HEK293 (cell line): ENCODE results near the gene KCTD7.

Experiments used
- CTCF ChIA-PET: fragments of 350-600 bp; formaldehyde crosslinking; extraction: SDS; loops from one replicate; lab custom pipeline; 2021; ENCODE audit warnings: antibody characterized with exemption; lab: Yijun Ruan, JAX
- POLR2A ChIA-PET: fragments of 300-600 bp; formaldehyde crosslinking; extraction: SDS; loops from one replicate; lab custom pipeline; 2020; ENCODE audit warnings: antibody characterized with exemption, inconsistent platforms; lab: Yijun Ruan, JAX
- H3K27ac ChIP-seq: fragments of 200-500 bp; sonication (Bioruptor generic); 2 replicates; pipeline ENCODE4 v1.5.1; 2014; ENCODE audit warnings: low read depth, low read length, control low read depth, inconsistent platforms; ENCODE audit errors: extremely low read depth
- H3K36me3 ChIP-seq, 2 experiments: fragments of 200-500 bp in 1 of 2; sonication (Bioruptor generic) in 1 of 2; 1 replicate in 1 of 2; 2 replicates in 1 of 2; pipeline ENCODE4 v1.5.1; 2014 to 2017; ENCODE audit warnings: inconsistent platforms in 2 of 2, low read length in 2 of 2; ENCODE audit not compliant: control insufficient read depth in 2 of 2, insufficient read depth in 1 of 2
- H3K4me1 ChIP-seq: fragments of 200-500 bp; sonication (Bioruptor generic); 2 replicates; pipeline ENCODE4 v1.5.1; 2014; ENCODE audit warnings: mild to moderate bottlenecking, low read length, inconsistent platforms; ENCODE audit not compliant: control insufficient read depth, insufficient read depth
- H3K4me3 ChIP-seq: 2 replicates; pipeline ENCODE4 v1.5.1; 2011; ENCODE audit warnings: low read depth, mild to moderate bottlenecking, control low read depth, low read length, moderate library complexity
- H3K9me3 ChIP-seq: fragments of 200-500 bp; sonication (Bioruptor generic); 2 replicates; pipeline ENCODE4 v1.5.1; 2014; ENCODE audit warnings: low read depth, low read length, inconsistent platforms; ENCODE audit not compliant: control insufficient read depth, insufficient read depth
- HOXD13 ChIP-seq: sonication (generic); formaldehyde crosslinking; IDR thresholded peaks from 2 replicates; pipeline ENCODE4 v1.8.0; 2022; ENCODE audit warnings: missing genetic modification reagents, borderline replicate concordance
- KLF8 ChIP-seq: fragments of 450-650 bp; formaldehyde crosslinking; IDR thresholded peaks from 2 replicates; pipeline ENCODE4 v1.5.1; 2016; ENCODE audit warnings: missing biosample characterization, missing genetic modification characterization
- ZFP37 ChIP-seq: fragments of 450-650 bp; formaldehyde crosslinking; IDR thresholded peaks from 2 replicates; pipeline ENCODE4 v1.5.1; 2016; ENCODE audit warnings: missing biosample characterization, missing genetic modification characterization
- ZNF175 ChIP-seq: fragments of 450-650 bp; formaldehyde crosslinking; IDR thresholded peaks from 2 replicates; pipeline ENCODE4 v1.5.1; 2016; ENCODE audit warnings: missing biosample characterization, missing genetic modification characterization
- ZNF19 ChIP-seq: fragments of 450-650 bp; formaldehyde crosslinking; IDR thresholded peaks from 2 replicates; pipeline ENCODE4; 2016; ENCODE audit warnings: missing biosample characterization, missing genetic modification characterization, low read depth

KCTD7 gene

GRCh38 chr7:66693331-66693730, 64.7 kb downstream of the KCTD7 start:
- ChIA-PET CTCF (no interaction called here), POLR2A (no interaction called here)
- H3K36me3 ChIP-seq = no peaks in the 10 kb centered on the region; a peak in 1 of 3 replicates

More at GRCh38 chr7:66693331-66693730, 64.7 kb downstream of the KCTD7 start:
- TF ChIP-seq ZNF175 (tag by site-specific recombination) (no peak), ZFP37 (tag by site-specific recombination) (no peak), KLF8 (tag by site-specific recombination) (no peak), HOXD13 (CRISPR knock-in tag) (no peak), ZNF19 (tag by site-specific recombination) (no peak)
- TF ChIP-seq, all 188 proteins: peak for 0
- Histone ChIP-seq H3K27ac (no peak overlapping the region), H3K4me1 (no peaks in the 10 kb centered on the region), H3K4me3 (no peak overlapping the region), H3K9me3 (no peaks in the 10 kb centered on the region)
